C1 segment of cervical spinal cord (tissue), 14 donors: ENCODE measurements around the gene IL18BP.

ENCODE experiments used
- DNase-seq, 14 donors: peaks; one replicate each; lab custom pipeline; 2025; lab: John Stamatoyannopoulos, UW

The IL18BP gene

GRCh38 chr11:72042064-72042745, 43.5 kb downstream of the IL18BP start:
- DNase-seq: no peak

- DNase-seq: peak in 1 of 14 donors; percentile 17
These were observed 47.1 kb downstream of the IL18BP start for GRCh38 chr11:72045849-72046248.

GRCh38 chr11:72048766-72049460, 50.2 kb downstream of the IL18BP start:
- DNase-seq: no peak
